Stimulated activated CD4-positive, alpha-beta T cell treated with anti-CD3 and anti-CD28 coated beads, Interleukin-12 subunit alpha, Interleukin-12 subunit beta, amount 100 ng/mL, for 4 hours (primary cell): ENCODE data around the gene ATXN1.
A peak's percentile ranks its signal among the peaks of the same experiment; 100 is the strongest.
"Not testable (repeated sequence)": the region's sequence is repeated elsewhere in the genome, so short reads cannot be mapped to it uniquely, and the experiment has no call there.

Experiments
- DNase-seq: peaks from one replicate; pipeline ENCODE4 v3.0.0-alpha.2; 2020

ATXN1 gene

DNA sequence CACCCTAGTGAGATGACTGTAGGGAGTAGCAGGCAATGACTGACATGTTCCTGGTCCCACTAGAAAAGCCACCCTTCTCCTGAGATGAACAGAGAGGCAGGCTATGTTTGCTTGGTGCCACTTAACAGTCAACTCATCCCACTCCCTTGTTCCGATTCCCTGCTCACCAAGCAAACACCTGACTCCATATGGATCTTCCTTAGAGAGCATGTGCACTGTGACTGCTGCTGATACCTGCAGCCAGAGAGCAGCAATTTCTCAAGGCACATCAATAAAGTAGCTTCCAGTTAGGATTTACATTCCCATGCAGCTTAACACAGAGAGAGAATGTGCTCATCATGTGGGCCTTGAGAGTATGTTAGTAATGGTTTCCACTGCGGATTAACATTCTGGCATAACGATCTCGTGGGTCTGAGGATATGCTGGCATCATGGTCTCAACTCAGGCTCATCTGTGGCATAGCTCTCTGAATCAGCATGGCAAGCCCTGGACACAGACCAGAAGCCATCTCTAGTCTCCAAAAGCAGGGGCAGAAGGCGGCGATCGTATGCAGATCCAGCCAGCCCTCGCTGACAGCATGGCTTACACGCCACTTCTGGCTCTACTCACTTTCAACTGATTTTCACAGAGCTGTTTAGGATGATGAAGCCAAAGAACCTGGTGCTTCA, 43.9 kb downstream of the ATXN1 start:
- no peak for DNase-seq

DNA sequence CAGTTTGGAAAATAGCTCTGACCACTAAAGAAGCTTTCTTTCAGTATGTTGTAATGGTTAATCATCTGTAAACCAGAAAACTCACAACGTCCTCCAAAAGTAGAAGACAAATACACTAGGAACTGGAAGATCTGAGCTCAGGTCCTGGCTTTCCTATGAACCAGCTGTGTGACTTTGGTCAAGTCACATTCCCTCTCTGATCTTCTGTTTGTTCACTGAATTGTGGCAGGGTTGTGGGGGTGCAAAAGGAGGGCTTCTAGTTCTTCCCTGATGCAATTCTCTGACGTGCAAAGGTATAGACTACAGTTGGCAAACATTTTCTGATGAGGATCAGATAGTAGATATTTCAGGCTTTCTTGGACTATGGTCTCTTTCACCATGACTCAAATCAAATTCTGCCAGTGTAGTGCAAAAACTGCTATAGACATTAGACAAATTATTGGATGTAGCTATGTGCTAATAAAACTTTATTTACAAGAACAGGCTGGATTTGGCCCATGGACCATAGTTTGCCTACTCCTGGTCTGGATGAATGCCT, 44.9 kb downstream of the ATXN1 start:
- DNase-seq, result no peak

- no peak for DNase-seq
Observed at GRCh38 chr6:16713597-16713996, 47.7 kb downstream of the ATXN1 start.

- DNase-seq, result no peak
Observed at GRCh38 chr6:16712931-16713484, 48.3 kb downstream of the ATXN1 start.

DNA sequence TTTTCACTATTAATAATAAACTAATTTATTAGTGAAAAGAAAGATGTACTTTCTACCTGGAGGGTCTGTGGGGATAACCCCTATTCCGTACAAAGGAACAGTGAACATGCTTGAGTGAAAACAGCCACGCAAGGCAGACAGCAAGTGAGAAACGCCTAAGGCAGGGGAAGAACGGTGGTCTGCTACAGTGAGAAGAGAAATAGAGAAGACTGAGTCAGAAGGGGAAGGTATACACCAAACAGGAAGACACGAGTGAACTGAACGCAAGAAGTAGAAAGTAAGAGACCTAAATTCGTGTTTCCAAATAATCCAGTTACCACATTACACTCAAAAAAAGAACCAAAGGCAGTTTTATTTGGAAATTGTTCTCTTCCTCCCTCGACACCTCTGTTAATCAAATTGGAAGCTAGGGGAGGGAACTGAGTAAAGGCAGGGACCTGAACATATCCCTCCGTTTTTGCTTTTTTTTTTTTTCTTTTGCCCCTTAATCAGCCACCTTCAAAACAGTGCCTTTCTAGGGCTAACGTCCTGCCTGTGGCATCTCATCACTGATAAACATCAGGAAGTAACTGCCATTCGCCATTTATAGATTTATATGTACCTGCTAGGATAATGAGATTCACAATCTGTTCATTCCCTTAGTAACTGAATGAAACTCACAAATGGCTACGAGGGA, 48.9 kb downstream of the ATXN1 start:
- no peak for DNase-seq

- no peak for DNase-seq
Observed at GRCh38 chr6:16711546-16712254, 49.6 kb downstream of the ATXN1 start.

DNA sequence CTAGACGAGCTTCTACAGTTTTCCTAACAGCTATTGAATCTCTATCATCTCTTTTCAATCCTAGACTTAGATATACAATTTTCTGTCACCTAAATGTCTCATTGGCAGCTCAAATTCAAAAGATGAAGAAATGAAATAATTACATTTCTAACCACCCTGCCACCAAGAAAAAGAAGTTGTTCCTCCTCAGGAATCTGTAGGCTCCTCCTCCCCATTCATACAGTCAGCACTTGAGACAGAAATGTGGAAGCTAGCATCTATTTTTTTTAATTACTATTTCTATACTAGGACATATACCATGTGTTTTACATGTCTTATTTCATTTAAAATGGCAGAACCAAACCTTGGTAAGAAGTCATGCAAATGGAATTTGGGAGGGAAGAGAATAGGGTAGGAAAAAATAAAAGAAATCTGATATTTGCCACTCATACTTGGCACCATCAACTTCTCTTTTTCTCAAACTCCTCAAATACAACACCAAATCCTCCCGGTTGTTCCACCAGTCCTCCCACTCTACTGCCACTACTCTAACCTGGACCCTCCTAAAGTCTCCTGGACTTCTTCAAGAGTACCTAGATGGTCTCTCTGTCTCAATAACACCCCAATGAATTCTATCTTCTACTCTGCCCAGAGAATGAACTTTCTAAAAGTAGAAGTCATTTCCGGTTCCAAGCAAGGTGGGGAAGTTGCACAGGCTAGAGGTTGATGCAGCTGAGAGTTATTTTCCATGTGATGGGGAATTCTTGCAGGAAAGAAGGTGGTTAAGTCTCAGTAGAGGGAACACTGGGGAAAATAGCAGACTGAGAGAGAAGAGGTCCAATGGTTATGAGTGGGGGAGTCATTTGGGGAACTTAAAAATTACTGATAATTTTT, 54.1 kb downstream of the ATXN1 start:
- no peak for DNase-seq

DNA sequence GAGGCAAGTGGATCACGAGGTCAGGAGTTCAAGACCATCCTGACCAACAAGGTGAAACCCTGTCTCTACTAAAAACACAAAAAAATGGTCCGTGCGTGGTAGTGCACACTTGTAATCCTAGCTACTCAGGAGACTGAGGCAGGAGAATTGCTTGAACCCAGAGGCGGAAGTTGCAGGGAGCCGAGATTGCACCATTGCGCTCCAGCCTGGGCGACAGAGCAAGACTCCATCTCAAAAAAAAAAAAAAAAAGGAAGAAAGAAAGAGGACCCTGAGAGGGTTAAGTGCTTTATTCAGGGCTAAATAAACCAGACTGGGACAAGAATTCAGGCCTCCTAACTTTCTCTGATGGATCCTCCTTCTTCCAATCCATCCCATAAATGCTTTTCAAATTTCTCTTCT, 54.8 kb downstream of the ATXN1 start:
- not testable (repeated sequence) for DNase-seq

DNA sequence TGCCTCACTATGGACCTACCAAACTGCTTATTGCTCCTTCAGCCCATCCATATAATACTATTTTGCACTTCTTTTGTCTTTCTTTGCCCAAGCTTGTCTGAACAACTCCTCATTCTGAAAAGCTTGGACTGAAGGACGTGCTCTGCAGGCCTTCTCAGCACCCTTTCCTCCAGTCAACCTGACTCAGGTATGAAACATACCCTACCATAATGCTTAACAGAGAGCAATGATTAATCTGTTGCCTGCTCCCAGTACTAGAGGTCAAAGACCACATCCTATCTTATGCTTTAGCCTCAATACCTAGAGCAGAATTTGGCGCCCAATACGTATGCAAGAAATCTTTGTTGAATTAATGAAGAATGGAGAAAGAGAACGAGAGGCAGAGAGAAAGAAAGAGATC, 55.2 kb downstream of the ATXN1 start:
- DNase-seq, result no peak

DNA sequence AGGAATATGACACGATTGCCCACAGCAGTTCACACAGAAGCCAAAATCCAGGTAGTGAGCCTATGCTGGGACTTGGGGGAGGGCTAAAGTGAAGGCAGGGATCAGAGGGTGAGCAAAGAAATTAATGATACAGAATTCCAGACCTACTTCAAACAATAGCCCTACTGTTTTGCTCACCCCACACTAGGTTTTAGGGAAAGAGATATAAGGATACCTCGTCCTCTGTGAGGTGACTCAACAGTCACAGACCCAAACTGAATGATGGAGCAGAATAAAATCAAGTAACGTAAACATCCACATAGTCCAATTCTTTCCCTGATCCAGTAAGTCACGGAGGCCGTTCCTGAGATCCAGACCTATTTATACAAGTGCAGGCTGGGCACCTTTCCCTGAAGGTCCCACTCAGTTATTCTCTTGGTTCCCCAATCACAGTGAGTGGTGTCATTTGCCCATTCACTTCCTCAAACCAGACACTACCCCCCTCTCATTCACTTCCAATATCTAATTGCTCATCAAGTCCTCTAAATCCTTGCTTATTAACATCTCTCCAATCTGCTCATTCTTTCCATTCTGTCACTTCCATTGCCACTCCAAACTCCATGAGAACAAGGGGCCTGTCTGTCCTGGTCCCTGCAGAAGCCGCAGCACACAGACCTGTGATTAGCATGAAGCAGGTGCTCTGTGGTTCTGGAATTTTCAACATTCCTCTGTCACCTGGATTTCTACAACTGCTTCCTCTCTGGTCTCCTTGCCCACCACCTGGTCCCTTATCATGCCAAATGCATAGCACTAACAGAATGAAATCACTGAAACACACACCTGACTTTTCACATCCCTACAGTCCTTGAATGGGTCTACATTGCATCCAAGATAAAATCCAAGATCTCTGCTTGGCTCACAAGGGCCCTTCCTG, 55.9 kb downstream of the ATXN1 start:
- no peak for DNase-seq

DNA sequence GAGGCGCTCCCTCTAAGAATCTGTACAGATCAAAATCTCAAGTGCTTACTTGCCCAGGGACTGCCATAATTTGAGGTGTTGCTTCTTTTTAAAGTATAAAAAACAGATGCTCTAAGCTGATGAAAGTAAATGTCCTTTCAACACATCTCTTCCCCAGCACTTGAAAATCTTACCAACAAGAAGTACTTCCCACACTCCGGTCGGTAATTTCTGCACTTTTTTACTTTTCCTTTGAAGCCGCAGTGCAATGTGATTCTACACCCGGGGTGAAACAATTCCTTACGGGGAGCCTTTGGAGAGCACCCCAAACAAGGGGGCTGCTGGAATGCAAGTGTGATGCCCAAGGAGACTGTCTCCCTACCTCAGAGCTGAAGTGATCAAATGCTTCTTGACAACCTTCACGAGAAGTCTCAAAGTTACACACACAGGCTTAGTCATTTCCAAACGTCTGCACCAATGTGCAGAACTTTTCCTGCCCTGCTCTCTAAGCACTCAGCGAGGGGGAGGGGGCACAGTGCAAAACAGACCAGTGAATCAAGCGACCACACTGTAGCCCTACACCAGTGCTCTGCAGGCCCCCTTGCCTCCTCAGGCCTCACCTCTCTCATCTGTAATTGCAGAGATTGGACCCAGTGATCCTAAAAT, 56.7 kb downstream of the ATXN1 start:
- DNase-seq, result peak; percentile 32

DNA sequence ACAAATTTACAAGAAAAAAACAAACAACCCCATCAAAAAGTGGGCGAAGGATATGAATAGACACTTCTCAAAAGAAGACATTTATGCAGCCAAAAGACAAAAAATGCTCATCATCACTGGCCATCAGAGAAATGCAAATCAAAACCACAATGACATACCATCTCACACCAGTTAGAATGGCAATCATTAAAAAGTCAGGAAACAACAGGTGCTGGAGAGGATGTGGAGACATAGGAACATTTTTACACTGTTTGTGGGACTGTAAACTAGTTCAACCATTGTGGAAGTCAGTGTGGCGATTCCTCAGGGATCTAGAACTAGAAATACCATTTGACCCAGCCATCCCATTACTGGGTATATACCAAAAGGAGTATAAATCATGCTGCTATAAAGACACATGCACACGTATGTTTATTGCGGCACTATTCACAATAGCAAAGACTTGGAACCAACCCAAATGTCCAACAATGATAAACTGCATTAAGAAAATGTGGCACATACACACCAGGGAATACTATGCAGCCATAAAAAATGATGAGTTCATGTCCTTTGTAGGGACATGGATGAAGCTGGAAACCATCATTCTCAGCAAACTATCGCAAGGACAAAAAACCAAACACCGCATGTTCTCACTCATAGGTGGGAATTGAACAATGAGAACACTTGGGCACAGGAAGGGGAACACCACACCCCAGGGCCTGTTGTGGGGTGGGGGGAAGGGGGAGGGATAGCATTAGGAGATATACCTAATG, 58.5 kb downstream of the ATXN1 start:
- DNase-seq, result not testable (repeated sequence)

- no peak for DNase-seq
Observed at GRCh38 chr6:16700916-16701234, 60.4 kb downstream of the ATXN1 start.

- no peak for DNase-seq
Observed at GRCh38 chr6:16700202-16700915, 60.9 kb downstream of the ATXN1 start.

GRCh38 chr6:16698997-16699868, 62.0 kb downstream of the ATXN1 start:
- DNase-seq, result no peak

- DNase-seq, result no peak
Observed at GRCh38 chr6:16698162-16698533, 63.1 kb downstream of the ATXN1 start.

- no peak for DNase-seq
Observed at GRCh38 chr6:16697437-16698161, 63.7 kb downstream of the ATXN1 start.

GRCh38 chr6:16696496-16696895, 64.8 kb downstream of the ATXN1 start:
- no peak for DNase-seq
